ENCODE measurements around the gene RAB11FIP4. TPM values are rescaled to one million over a fixed set of nuclear protein-coding genes. Genes with fewer than 3 reads are reported as not detected.

Gene RAB11FIP4
- total and polyA plus RNA-seq, 9 of the 15 experiments (the other 6 are each of a cell fraction or from before 2014, with no cell fraction given) = 0.62 to 16.6 (median 8.9) TPM

DNA sequence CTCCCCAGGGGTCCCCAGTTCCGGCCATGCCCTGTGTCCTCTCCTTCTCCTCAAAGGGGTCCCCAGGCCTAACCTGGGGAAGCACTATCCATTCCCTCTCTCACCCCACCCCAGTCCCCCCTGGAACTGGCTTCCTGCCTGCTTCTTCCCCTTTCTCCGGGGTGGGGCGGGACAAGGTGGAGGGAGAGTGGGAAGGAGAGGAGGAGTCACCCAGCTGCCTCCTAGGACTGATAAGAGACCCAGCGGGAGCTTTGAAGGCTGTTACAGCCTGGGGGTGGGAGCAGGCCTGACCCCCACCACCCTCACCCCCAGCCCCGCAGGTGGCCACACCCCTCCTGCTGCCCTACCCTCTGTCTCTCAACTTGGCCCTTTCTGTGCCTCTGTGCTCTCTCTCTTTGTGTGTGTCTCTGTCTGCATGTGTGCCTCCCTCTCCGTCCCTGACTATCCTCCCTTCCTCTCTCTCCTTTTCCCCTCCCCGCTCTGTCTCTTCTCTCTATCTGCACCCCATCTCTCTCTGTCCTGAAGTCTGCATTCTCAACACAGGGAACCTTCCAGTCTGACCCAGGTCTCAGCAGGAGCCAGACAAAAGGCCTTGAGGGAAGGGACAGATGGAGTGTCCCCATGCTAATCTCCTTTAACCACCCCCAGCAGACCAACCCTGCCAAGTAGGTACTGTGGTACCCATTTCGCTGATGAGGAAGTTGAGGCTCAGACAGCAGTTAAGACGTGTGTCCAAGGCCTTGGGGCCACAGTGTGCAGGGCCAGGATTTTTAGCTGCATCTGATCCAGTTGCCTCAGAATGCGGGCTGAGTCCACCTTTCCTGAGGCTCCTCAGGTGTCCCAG, 66.1 kb downstream of the RAB11FIP4 start (continued):
- TF ChIP-seq HDAC3 (IDR thresholded peaks at IDR 0.05; ENCODE audit: borderline replicate concordance, partially characterized antibody) (no peak), TEAD2 (tag; IDR thresholded peaks at IDR 0.05) (no peak), MYNN (IDR thresholded peaks at IDR 0.05) (no peak), MYNN (CRISPR knock-in tag; IDR thresholded peaks at IDR 0.05) (no peak), NFRKB (IDR thresholded peaks at IDR 0.05; ENCODE audit: low read depth) (no peak), MYC (IDR thresholded peaks at IDR 0.05; ENCODE audit: low read depth, low read length) (no peak; the same call in 1 of the 2 replicates), MYC (CRISPR knock-in tag; IDR thresholded peaks at IDR 0.05; ENCODE audit: borderline replicate concordance, low read depth) (no peak), ZNF644 (tag; IDR thresholded peaks at IDR 0.05; ENCODE audit: low read depth) (no peak), NR3C1 (CRISPR knock-in tag; IDR thresholded peaks at IDR 0.05) (no peak), KLF6 (CRISPR knock-in tag; IDR thresholded peaks at IDR 0.05; ENCODE audit: borderline replicate concordance) (no peak), EHMT2 (IDR thresholded peaks at IDR 0.05) (no peak), GTF2E2 (tag; IDR thresholded peaks at IDR 0.05) (no peak), ARID1B (IDR thresholded peaks at IDR 0.05) (peak; percentile 75), SMC3 (conservative IDR thresholded peaks at IDR 0.05; ENCODE audit: insufficient read depth, low read depth, low read length) (no peak), SIRT6 (IDR thresholded peaks at IDR 0.05; ENCODE audit: low read depth, low read length) (no peak)
- TF ChIP-seq, protein P1, sequence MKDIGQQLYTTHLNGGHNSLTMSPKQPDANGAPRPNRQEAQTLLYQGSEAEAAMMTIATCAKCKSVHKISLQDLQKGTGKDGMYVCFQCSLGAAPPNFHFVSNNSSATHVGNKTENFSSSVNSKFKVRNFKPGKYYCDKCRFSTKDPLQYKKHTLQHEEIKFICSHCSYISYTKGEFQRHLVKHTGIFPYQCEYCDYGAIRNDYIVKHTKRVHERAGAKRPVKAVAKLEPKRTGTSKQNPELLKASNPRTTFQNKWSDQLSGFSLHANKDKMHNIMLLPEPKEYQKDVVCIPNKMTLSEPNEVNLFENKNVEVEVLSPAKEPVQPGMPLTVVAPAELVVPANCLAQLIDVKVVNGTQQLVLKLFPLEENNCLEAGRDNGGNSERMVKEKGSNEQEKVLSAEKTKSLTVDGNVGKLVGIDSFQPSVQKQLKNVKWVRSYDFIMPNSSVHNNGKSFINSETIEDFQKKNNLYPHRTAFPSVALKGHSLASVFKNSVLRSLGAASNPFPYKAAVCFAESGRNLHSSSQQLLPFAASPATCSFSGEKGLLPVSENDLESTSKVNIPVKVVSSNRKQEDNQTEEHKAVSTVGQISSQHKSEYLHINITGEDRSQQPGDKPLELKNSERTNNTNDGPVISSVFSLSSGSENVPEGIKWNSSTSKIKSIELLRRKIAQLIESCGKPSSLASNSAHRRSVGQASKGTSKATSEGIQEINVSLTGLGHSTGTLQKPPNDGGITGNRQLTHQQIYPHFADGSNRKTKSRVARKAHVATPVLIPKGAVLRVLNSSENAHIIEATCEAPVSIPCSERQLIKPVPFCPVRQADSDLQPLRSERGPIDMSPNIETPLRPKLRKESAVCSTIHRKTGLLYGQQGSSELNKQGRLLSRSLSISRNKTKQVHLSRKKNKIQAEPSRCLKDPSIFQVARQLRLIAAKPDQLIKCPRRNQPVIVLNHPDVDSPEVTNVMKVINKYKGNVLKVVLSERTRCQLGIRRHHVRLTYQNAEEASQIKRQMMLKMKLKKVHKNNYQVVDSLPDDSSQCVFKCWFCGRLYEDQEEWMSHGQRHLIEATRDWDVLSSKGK (CRISPR knock-in tag; IDR thresholded peaks at IDR 0.05) = no peak
- TF ChIP-seq, protein P2, sequence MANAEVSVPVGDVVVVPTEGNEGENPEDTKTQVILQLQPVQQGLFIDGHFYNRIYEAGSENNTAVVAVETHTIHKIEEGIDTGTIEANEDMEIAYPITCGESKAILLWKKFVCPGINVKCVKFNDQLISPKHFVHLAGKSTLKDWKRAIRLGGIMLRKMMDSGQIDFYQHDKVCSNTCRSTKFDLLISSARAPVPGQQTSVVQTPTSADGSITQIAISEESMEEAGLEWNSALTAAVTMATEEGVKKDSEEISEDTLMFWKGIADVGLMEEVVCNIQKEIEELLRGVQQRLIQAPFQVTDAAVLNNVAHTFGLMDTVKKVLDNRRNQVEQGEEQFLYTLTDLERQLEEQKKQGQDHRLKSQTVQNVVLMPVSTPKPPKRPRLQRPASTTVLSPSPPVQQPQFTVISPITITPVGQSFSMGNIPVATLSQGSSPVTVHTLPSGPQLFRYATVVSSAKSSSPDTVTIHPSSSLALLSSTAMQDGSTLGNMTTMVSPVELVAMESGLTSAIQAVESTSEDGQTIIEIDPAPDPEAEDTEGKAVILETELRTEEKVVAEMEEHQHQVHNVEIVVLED (CRISPR knock-in tag; IDR thresholded peaks at IDR 0.05) = no peak
- TF ChIP-seq, protein P3, sequence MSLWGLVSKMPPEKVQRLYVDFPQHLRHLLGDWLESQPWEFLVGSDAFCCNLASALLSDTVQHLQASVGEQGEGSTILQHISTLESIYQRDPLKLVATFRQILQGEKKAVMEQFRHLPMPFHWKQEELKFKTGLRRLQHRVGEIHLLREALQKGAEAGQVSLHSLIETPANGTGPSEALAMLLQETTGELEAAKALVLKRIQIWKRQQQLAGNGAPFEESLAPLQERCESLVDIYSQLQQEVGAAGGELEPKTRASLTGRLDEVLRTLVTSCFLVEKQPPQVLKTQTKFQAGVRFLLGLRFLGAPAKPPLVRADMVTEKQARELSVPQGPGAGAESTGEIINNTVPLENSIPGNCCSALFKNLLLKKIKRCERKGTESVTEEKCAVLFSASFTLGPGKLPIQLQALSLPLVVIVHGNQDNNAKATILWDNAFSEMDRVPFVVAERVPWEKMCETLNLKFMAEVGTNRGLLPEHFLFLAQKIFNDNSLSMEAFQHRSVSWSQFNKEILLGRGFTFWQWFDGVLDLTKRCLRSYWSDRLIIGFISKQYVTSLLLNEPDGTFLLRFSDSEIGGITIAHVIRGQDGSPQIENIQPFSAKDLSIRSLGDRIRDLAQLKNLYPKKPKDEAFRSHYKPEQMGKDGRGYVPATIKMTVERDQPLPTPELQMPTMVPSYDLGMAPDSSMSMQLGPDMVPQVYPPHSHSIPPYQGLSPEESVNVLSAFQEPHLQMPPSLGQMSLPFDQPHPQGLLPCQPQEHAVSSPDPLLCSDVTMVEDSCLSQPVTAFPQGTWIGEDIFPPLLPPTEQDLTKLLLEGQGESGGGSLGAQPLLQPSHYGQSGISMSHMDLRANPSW (CRISPR knock-in tag; IDR thresholded peaks at IDR 0.05) = no peak

All from K562 (cell line).